Measurements from ENCODE around the gene RUNX2.

The RUNX2 gene

GRCh38 chr6:45696738-45697137 is 368.6 kb downstream of the RUNX2 start:
- TF ChIP-seq RAD21 (IDR thresholded peaks at IDR 0.05; ENCODE audit: low read depth) (no peak), FOXM1 (IDR thresholded peaks at IDR 0.05; ENCODE audit: borderline replicate concordance, low read depth) (no peak), TCF12 (IDR thresholded peaks at IDR 0.05; ENCODE audit: low read depth) (no peak), ZBTB7A (IDR thresholded peaks at IDR 0.05; ENCODE audit: low read depth) (no peak)
- TF ChIP-seq, protein P1, sequence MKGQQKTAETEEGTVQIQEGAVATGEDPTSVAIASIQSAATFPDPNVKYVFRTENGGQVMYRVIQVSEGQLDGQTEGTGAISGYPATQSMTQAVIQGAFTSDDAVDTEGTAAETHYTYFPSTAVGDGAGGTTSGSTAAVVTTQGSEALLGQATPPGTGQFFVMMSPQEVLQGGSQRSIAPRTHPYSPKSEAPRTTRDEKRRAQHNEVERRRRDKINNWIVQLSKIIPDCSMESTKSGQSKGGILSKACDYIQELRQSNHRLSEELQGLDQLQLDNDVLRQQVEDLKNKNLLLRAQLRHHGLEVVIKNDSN (IDR thresholded peaks at IDR 0.05): no peak

DNA sequence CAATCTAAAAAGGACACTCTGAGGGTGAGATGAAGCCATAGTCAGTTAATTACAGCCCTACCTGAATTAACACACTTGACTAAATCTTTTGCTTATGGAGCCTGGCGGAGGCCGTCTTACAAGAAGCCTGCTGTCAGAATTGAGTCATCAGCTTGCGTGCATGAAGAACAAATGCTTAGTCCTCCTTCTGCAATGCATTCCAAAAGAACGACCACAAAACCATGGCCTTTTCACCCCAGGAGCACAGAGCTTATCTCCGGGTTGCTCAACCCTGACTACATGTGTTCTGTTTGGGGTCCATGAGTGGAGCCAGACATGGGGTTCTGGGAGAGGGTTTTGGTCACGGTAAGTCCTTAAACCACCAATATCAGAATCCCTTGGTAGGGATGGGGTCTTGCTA is 369.5 kb downstream of the RUNX2 start:
- no peak for TF ChIP-seq RAD21 (IDR thresholded peaks at IDR 0.05; ENCODE audit: low read depth)
- no peak for TF ChIP-seq CREB1 (IDR thresholded peaks at IDR 0.05; ENCODE audit: low read depth)
- TF ChIP-seq, protein P1 (IDR thresholded peaks at IDR 0.05): no peak
- no peak for TF ChIP-seq YY1 (IDR thresholded peaks at IDR 0.05; ENCODE audit: low read depth)

- TF ChIP-seq REST (IDR thresholded peaks at IDR 0.05; ENCODE audit: low read depth) (no peak), RAD21 (IDR thresholded peaks at IDR 0.05; ENCODE audit: low read depth) (no peak)
These were observed 369.9 kb downstream of the RUNX2 start for GRCh38 chr6:45698046-45698445.

GRCh38 chr6:45699663-45700062 is 371.5 kb downstream of the RUNX2 start:
- no peak for TF ChIP-seq REST (IDR thresholded peaks at IDR 0.05; ENCODE audit: low read depth)
- no peak for TF ChIP-seq YY1 (IDR thresholded peaks at IDR 0.05; ENCODE audit: low read depth)
- no peak for TF ChIP-seq CREB1 (IDR thresholded peaks at IDR 0.05; ENCODE audit: low read depth)
- TF ChIP-seq TAF1 (IDR thresholded peaks at IDR 0.05; ENCODE audit: low read depth): no peak
- no peak for TF ChIP-seq EGR1 (IDR thresholded peaks at IDR 0.05)
- TF ChIP-seq, protein P1 (IDR thresholded peaks at IDR 0.05): no peak
- TF ChIP-seq ZBTB7A (IDR thresholded peaks at IDR 0.05; ENCODE audit: low read depth): no peak
- no peak for TF ChIP-seq FOXM1 (IDR thresholded peaks at IDR 0.05; ENCODE audit: borderline replicate concordance, low read depth)
- no peak for TF ChIP-seq EP300 (IDR thresholded peaks at IDR 0.05; ENCODE audit: borderline replicate concordance)

DNA sequence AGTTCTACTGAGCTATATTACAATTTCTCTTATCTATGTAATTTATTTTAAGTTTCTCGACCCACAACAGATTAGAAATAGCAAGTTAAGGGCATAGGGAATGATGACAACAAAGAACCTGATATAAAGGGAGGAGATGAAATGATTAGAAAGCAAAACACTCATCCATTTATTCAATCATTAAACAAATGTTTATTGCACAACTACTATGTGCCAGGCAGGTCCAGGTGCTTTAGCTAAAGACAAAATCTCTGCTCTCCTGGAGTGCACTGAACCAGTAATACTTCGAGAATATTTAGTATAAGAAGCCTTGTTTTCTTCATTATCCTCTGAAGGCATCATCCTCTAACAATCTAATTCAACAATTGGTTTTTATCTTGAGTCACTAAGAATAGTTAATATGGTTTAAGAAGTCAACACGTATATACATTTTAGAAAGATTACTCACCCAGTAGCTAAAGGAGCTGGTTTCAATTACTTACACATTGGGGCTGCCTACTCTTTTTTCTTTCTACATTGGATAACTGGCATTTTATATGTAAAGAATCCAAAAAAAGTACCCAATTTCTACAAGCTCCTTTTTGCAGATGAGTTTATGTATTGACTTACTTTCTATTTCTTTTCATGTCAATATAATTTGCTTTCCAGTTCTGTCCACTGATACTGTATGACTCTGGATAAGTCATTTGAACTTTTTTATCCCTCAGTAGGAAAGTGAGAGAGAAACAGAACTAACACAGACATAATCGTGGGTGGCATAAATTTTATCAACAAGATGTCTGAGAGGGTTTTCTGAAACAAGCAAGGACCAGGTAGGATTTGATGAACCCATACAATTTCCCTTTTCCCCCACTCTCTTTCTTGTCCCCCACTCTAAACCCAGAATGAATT is 375.0 kb downstream of the RUNX2 start:
- TF ChIP-seq EP300 (IDR thresholded peaks at IDR 0.05; ENCODE audit: borderline replicate concordance): no peak
- no peak for TF ChIP-seq TEAD4 (IDR thresholded peaks at IDR 0.05)
- TF ChIP-seq CREB1 (IDR thresholded peaks at IDR 0.05; ENCODE audit: low read depth): no peak

- TF ChIP-seq, protein P1 (IDR thresholded peaks at IDR 0.05): no peak
- TF ChIP-seq CREB1 (IDR thresholded peaks at IDR 0.05; ENCODE audit: low read depth) (no peak), FOXM1 (IDR thresholded peaks at IDR 0.05; ENCODE audit: borderline replicate concordance, low read depth) (no peak), EP300 (IDR thresholded peaks at IDR 0.05; ENCODE audit: borderline replicate concordance) (no peak), REST (IDR thresholded peaks at IDR 0.05; ENCODE audit: low read depth) (no peak), RAD21 (IDR thresholded peaks at IDR 0.05; ENCODE audit: low read depth) (no peak), TCF12 (IDR thresholded peaks at IDR 0.05; ENCODE audit: low read depth) (no peak), CEBPB (IDR thresholded peaks at IDR 0.05) (no peak), TAF1 (IDR thresholded peaks at IDR 0.05; ENCODE audit: low read depth) (no peak), YY1 (IDR thresholded peaks at IDR 0.05; ENCODE audit: low read depth) (no peak), EGR1 (IDR thresholded peaks at IDR 0.05) (no peak), NFIC (IDR thresholded peaks at IDR 0.05) (no peak), TEAD4 (IDR thresholded peaks at IDR 0.05) (no peak), MAX (IDR thresholded peaks at IDR 0.05) (no peak), ZBTB7A (IDR thresholded peaks at IDR 0.05; ENCODE audit: low read depth) (no peak)
These were observed 376.1 kb downstream of the RUNX2 start for GRCh38 chr6:45704056-45704800.
